Uterus (tissue), 4 donors: Measurements from ENCODE around the gene SHISAL1. TPM values are rescaled to one million over a fixed set of nuclear protein-coding genes. Genes with fewer than 3 reads are reported as not detected.

Source experiments
- DNase-seq, 2 donors: peaks; one replicate each; pipeline ENCODE4 v3.0.0-alpha.2; 2019 to 2020
- H3K27ac ChIP-seq, 2 donors: fragments of 200-600 bp; sonication (generic); 1 replicate in 1 of 2; 2 replicates in 1 of 2; pipeline ENCODE4 v1.5.1; 2016 to 2018
- H3K27me3 ChIP-seq, 2 donors: fragments of 200-600 bp; sonication (generic); one replicate each; pipeline ENCODE4 v1.5.1; 2018 to 2019; ENCODE audit warnings: control low read depth in 1 of 2
- H3K36me3 ChIP-seq, 2 donors: fragments of 200-600 bp; sonication (generic); one replicate each; pipeline ENCODE4 v1.5.1; 2019; ENCODE audit warnings: control low read depth in 1 of 2
- H3K4me1 ChIP-seq, 2 donors: fragments of 200-600 bp; sonication (generic); one replicate each; pipeline ENCODE4 v1.5.1; 2018 to 2019; ENCODE audit warnings: control low read depth in 1 of 2
- H3K4me3 ChIP-seq, 2 donors: fragments of 200-600 bp; sonication (generic); 1 replicate in 1 of 2; 2 replicates in 1 of 2; pipeline ENCODE4 v1.5.1; 2018 to 2019; ENCODE audit warnings: mild to moderate bottlenecking in 1 of 2
- H3K9me3 ChIP-seq, 2 donors: fragments of 200-600 bp; sonication (generic); one replicate each; pipeline ENCODE4 v1.5.1; 2019; ENCODE audit warnings: control low read depth in 1 of 2
- POLR2A ChIP-seq, 2 donors: fragments of 450-650 bp; IDR thresholded peaks; one replicate each; pipeline ENCODE4 v1.6.1; 2016; ENCODE audit warnings: antibody characterized with exemption in 2 of 2, mild to moderate bottlenecking in 1 of 2, moderate library complexity in 1 of 2
- intact Hi-C: fragments of 100-400 bp; cut with DNase I; formaldehyde crosslinking; loops from one replicate; pipeline ENCODE4 v1.15.1; 2023; ENCODE audit warnings: low total_unique reads
- total RNA-seq, 4 donors: library from RNA; depleted of rRNA in 3 of 4; stranded (reverse); fragments of >200 nt in 3 of 4; gene quantifications; one replicate each; pipeline versions ENCODE4 v1.1.0 to v1.2.4, GENCODE V29; 2014 to 2023
- TF ChIP-seq, protein P1 (sequence below), 4 experiments: fragments of 200-600 bp in 2 of 4; fragments of 450-650 bp in 2 of 4; sonication (generic) in 2 of 4; IDR thresholded peaks; one replicate each; pipeline ENCODE4 v1.5.1; 2016 to 2019; ENCODE audit warnings: antibody characterized with exemption in 4 of 4, mild to moderate bottlenecking in 2 of 4, moderate library complexity in 1 of 4
- donor health status: DM: yes; HTN: yes; CAD: no.

The SHISAL1 gene
- total RNA-seq, 4 donors from 2014 or later: 4.7 to 44.2 (median 22.9) TPM

DNA sequence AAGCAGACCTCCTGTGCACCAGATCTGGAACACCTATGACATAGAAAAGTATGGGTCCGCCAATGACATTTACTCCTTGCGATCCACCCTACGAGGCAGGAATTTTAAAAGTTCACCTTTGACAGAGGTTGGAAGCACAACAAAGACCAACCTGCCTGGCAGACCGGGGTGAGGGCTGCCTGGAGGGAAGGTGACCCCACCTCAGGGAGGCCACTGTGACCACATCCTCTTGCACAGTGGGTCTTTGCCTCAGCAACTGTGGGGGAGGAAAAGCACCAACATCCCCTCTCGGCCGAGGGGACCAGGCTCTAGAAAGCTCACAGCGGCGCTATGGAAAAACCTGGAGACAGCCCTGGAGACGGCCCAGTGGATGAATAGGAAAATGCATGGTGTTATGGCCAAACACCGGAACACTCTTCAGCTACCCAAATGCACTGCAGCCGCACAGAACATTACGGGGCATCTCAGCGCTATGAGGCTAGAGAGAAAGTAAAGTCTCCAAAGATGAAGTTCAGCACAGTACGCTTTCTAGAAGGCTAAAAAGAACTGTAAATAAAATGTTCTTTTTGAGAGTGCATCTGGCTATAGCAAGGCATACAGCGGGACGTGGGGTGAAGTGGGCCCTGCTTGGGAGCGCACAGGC, 1.8 kb upstream of the SHISAL1 start:
- intact Hi-C loops: no loop called here
- Histone ChIP-seq H3K9me3 (no peaks in the 10 kb centered on the region), H3K4me3 (no peak overlapping the region), H3K36me3 (no peaks in the 10 kb centered on the region), H3K27ac (peak overlapping the region; percentile 93 to 99), H3K4me1 (peaks cover 10 to 25% of the 10 kb centered on the region in 2 donors), H3K27me3 (no peaks in the 10 kb centered on the region)
- no peak for TF ChIP-seq POLR2A (IDR thresholded peaks at IDR 0.05)
- TF ChIP-seq, protein P1, sequence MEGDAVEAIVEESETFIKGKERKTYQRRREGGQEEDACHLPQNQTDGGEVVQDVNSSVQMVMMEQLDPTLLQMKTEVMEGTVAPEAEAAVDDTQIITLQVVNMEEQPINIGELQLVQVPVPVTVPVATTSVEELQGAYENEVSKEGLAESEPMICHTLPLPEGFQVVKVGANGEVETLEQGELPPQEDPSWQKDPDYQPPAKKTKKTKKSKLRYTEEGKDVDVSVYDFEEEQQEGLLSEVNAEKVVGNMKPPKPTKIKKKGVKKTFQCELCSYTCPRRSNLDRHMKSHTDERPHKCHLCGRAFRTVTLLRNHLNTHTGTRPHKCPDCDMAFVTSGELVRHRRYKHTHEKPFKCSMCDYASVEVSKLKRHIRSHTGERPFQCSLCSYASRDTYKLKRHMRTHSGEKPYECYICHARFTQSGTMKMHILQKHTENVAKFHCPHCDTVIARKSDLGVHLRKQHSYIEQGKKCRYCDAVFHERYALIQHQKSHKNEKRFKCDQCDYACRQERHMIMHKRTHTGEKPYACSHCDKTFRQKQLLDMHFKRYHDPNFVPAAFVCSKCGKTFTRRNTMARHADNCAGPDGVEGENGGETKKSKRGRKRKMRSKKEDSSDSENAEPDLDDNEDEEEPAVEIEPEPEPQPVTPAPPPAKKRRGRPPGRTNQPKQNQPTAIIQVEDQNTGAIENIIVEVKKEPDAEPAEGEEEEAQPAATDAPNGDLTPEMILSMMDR (IDR thresholded peaks at IDR 0.05): peak in 2 of 4 experiments; percentile 20 to 33
- no peak for DNase-seq

DNA sequence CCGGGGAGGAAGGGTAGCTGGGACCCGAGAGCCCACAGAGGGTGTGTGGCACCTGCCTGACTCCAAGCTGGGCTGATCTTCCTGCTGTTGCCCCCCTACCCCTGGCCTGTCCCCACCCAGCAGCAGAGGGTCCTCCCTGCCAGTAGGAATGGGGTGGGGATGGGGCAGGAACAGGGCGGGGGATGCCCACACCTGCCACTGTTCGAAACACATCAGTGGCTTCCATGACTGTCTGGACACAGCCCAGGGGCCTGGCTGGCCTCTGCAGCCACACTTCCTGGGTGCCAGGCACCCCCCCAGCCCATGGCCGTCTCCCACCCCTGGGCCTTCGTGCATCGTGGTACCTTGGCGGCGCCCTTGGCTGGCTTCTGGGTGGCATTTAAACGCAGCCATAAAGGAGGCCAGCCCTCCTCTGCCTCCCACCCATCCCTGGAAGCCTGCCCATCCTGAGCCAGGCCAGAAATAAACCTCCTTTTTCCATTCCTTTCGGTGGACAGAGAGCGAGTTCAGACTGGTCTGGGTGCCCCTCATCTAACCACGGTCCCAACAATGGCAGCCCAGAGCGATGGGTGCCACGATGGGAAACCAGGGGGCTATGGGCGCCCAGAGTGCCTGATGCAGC, 745 bp upstream of the SHISAL1 start:
- Histone ChIP-seq H3K36me3 (no peaks in the 10 kb centered on the region), H3K27ac (peak overlapping the region; percentile 93 to 99), H3K27me3 (no peaks in the 10 kb centered on the region), H3K9me3 (no peaks in the 10 kb centered on the region), H3K4me1 (peaks cover 13 to 25% of the 10 kb centered on the region in 2 donors), H3K4me3 (peak overlapping the region; percentile 31 to 48)
- TF ChIP-seq, protein P1 (IDR thresholded peaks at IDR 0.05): no peak
- TF ChIP-seq POLR2A (IDR thresholded peaks at IDR 0.05): no peak
- DNase-seq: peak; percentile 68
- intact Hi-C loops: no loop called here

DNA sequence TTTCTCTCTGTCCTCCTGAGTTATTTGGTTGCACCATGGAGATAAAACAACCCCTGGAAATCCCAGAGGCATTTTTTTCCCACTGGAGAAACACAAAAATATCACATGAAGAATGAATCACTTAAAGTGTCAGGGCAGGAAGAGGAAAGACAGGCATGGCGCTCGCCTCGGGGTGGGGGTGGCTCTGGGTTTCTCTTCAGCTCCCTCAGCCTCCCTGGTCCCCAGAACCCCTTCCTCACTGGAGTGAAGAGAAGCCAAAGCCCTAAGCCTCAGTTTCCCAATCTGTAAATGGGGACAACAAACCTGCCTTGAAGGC, 938 bp downstream of the SHISAL1 start:
- H3K4me1 ChIP-seq: peaks cover 20 to 29% of the 10 kb centered on the region in 2 donors
- no peaks in the 10 kb centered on the region for H3K36me3 ChIP-seq
- H3K4me3 ChIP-seq: peak overlapping the region; percentile 31 to 48
- TF ChIP-seq POLR2A (IDR thresholded peaks at IDR 0.05): no peak
- TF ChIP-seq, protein P1 (IDR thresholded peaks at IDR 0.05): no peak
- DNase-seq: peak in 1 of 2 donors; percentile 67
- H3K27ac ChIP-seq: peak overlapping the region; percentile 93 to 99
- H3K27me3 ChIP-seq: no peaks in the 10 kb centered on the region
- H3K9me3 ChIP-seq: no peaks in the 10 kb centered on the region
- intact Hi-C loops: no loop called here

DNA sequence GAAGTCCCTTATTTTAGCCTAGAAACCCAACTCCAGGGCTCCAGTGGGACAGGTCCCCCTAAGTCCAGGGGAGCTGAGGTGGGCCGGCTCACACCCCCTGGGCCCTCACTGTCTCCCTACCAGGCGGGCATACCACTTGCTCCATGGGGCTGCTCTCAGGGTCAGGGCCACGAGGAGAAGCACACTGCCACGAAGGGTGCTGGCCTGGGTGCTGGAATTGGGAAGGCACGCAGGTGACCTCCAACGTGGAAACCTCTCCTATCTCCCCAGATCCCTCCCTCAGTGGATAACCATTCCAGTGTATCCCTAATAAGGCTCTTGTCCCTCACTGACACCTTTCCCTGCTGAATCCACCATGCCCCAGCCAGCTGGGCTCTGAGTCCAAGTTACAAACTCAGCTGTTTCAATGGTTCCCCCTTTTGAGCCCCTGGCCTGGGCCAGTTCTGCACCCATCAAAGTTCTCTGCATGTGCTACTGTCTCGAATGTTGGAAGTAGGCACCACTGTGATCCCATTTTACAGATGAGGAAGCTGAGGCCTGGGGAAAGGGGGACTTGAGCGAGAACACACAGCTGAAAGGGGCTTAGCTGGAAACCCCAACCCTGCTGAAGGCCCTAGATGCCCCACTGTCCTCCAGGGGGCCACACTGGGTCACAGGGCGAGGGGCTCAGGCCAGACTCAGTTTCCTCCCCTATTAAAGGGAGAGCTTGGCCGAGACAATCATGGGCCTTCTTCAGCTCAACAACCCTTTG, 1.5 kb downstream of the SHISAL1 start:
- H3K36me3 ChIP-seq: no peaks in the 10 kb centered on the region
- peak overlapping the region; percentile 93 to 99 for H3K27ac ChIP-seq
- H3K4me1 ChIP-seq: peaks cover 20 to 29% of the 10 kb centered on the region in 2 donors
- TF ChIP-seq, protein P1 (IDR thresholded peaks at IDR 0.05): no peak
- no peak for TF ChIP-seq POLR2A (IDR thresholded peaks at IDR 0.05)
- H3K9me3 ChIP-seq: no peaks in the 10 kb centered on the region
- intact Hi-C loops: no loop called here
- DNase-seq: no peak
- H3K27me3 ChIP-seq: no peaks in the 10 kb centered on the region
- peak overlapping the region in 1 of 2 donors; percentile 48 for H3K4me3 ChIP-seq

DNA sequence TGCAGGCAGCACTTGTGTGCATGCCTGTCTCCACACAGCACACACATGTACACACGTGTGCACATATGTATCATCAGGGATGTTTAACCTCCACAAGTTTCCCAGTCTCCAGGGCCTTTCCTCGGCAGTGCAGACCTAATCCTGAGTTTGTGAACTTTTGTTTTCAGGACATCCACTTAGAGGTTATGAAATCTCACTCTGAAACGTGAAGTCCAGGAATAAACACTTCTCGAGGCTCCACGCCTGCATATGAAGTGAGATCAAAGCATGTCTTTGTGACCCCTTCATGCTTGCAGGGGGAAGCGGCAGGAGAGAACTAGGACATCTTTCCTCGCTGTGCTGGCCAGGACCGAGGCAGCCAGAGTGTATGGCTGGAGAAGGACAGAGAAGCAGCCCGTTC, 3.1 kb downstream of the SHISAL1 start:
- Histone ChIP-seq H3K27ac (peak overlapping the region; percentile 93 to 99), H3K9me3 (no peaks in the 10 kb centered on the region), H3K4me1 (peaks cover 20 to 38% of the 10 kb centered on the region in 2 donors), H3K36me3 (no peaks in the 10 kb centered on the region), H3K4me3 (peak overlapping the region in 1 of 2 donors; percentile 3), H3K27me3 (no peaks in the 10 kb centered on the region)
- no peak for DNase-seq
- intact Hi-C loops: no loop called here
- no peak for TF ChIP-seq POLR2A (IDR thresholded peaks at IDR 0.05)
- TF ChIP-seq, protein P1 (IDR thresholded peaks at IDR 0.05): no peak
